EL (cell line): ENCODE results near the gene HGD.
A peak's percentile ranks its signal among the peaks of the same experiment; 100 is the strongest.
"Not testable (repeated sequence)": the region's sequence is repeated elsewhere in the genome, so short reads cannot be mapped to it uniquely, and the experiment has no call there.

Experiments
- DNase-seq: peaks from one replicate; pipeline ENCODE4 v3.0.0-alpha.2; 2016

HGD gene

DNA sequence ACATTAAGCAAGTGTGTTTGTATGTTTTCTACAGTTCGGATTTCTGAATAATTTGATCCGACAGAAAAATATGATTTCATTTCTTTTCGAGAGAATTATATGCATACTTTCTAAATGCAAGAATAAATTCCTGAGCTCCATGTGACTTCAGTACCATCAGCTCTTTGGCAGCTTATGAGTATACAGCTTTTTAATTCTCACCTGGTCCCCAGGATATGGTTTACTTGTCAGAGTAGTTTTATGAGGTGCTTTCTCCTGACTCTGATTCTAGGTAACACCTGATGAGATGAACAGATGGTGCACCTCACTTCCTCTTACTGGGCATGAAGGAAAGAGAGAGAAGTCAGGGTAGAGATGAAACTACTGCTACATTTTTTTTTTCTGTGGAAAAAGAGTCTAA lies 3.1 kb downstream of the HGD start:
- no peak for DNase-seq

DNA sequence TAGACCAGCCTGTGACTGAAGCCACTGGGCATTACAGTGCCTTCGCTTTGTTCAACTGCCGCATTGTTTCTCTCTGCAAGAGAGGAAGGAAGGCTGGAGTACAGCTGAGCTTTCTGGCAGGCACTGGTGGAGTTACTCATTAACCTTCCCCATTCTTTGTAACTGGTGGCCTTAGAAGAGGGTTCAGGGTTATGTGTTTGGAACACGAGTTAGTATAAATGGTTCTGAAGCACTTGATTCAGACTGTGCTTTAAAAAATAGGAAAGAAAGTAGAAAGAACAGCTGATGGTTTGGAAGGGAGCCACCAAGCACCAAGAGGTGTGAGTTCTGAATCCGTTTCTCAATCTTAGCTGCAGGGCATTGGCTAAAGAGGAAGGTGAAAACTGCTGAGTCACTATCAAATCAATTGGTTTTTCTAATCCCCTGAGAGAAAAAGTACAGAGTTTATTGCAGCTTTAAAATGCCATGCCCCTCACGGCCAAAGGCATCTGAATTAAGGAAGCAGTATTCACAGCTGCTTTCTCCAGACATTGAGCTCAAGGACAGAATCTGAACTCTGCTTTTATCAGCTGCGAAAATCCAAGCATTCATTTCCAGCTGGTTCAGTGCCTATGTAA lies 3.6 kb downstream of the HGD start:
- peak; percentile 68 for DNase-seq

GRCh38 chr3:120677193-120677592 lies 4.8 kb downstream of the HGD start:
- not testable (repeated sequence) for DNase-seq

GRCh38 chr3:120673116-120673515 lies 8.9 kb downstream of the HGD start:
- DNase-seq = no peak

DNA sequence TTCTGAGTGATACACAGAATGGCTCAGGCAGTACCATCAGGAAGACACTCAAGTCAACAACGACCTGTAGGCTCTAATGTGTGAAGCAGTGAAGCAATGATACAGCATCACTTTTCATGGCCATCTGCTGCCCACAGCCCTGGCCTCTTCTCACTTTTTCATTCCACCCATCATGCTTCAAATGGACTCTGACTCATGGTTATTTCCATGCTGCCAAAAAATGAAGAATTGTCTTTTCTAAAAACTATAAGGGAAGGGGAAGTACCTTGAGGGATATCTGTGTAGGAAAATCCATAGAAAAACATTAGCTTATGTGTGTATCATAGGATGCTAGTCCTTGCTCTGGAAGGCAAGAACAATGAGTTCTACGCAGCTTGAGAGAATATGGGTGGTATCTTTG lies 11.5 kb downstream of the HGD start:
- DNase-seq = no peak

DNA sequence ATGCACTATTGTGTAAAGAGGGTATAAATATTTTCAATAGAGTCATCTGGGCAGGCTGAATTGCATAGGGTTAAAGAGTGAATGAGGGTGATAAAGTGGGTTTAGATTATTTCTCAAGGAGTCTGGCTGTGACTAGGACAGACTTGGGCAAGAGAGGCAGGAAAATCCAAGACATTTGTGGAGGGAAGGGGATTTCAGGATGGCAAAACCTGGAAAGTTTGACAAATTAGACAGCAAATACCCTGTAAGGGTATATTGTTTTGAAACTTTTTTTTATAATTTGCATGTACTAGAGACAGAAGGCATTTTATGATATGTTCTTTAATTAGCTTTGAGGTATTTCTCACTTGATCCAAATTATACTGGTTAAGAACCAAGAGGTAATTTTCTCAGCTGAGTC lies 17.1 kb downstream of the HGD start:
- no peak for DNase-seq

- no peak for DNase-seq
Measured at GRCh38 chr3:120661945-120662344, 20.1 kb downstream of the HGD start.

- DNase-seq = no peak
Measured at GRCh38 chr3:120661106-120661905, 20.7 kb downstream of the HGD start.

- no peak for DNase-seq
Measured at GRCh38 chr3:120659834-120660233, 22.2 kb downstream of the HGD start.

DNA sequence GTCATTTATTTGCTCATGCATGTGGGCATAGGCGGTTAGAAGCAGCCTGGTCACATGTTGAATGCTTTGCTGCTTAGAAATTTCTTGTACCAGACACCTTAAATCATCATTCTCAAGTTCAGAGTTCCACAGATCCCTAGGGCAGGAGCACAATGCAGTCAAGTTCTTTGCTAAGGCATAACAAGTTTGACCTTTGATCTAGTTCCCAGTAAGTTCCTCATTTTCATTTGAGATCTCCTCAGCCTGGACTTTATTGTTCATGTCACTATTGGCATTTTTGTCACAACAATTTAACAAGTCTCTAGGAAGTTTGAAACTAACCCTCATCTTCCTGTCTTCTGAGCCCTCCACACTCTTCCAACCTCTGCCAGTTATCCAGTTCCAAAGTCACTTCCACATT lies 22.8 kb downstream of the HGD start:
- DNase-seq = no peak

DNA sequence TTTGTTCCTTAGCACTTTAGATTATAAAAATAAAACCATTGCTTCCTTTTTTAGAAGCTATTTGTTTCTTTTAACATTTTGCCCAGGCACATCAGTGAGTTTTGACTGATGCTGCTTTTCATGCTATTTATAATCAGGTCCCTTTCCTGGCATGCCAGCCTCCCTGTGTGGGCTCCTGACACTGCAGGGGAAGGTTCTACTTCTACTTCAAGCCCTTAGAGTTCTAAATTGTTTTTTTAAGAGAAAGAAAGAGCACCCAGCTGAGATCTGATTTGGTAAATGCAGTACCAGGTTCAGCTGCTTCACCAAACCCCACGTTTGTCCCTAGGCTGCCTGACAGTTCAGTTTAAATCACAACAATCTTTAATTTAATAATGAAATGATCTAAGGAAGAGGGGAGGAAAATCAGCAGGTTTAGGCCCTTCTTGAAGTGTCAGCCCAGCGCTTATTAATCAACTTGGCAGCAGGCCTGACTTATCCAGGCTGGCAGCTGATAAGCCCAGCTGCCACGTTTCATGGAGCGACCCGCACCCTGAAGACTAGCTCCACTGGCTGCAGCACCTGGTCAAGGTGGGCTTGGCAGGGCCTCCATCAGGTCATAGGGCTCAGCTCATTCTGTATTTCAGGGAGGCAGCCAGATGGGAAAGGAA lies 29.0 kb downstream of the HGD start:
- no peak for DNase-seq

GRCh38 chr3:120652281-120652680 lies 29.8 kb downstream of the HGD start:
- DNase-seq = no peak

DNA sequence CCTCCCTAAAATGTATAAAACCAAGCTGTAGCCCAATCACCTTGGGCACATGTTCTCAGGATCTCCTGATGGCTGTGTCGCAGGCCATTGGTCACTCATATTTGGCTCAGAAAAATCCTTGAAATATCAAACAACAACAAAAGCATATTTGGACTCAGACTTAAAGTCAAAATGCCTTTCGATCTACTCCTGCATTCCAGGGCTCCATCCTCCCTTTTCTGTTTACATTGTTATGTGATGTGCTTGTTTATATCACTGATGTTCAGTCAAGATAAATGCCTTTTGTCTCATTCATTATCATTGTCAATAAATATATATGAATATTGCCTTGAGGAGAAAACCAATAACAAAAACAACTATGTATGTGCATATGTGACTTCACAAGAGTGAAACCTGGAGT lies 31.7 kb downstream of the HGD start:
- peak; percentile 44 for DNase-seq

GRCh38 chr3:120649830-120650233 lies 32.2 kb downstream of the HGD start:
- no peak for DNase-seq

GRCh38 chr3:120648290-120648689 lies 33.7 kb downstream of the HGD start:
- DNase-seq = peak; percentile 22

DNA sequence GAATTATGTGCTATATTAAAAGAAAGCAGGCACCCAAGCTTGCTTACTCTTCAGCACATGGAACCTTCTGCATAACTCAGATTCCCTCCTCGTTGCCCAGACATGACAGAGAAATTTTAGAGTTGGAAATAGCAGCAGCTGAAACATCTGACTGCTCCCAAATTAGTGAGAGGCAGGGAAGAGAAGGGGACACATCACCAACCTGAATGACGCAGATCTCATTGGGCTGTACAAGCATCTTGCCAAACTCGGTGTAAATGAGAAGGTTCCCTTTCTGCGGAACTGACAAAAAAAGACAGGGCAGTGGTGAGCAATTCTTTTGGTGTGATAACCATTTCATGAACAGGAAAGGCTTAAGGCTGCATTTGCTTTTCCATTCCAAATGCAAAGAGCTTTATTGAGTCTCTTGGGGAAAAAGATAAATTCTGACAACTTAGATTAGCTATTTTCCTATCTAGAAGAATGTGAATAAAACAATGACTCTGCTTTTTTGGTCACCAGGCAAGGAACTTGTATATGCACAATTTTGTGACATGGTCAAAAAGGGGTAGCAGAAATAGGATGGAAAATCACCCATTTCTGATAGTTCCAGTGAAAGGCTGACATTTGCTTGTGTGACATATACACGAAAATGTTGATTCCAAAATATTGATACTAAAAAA lies 35.1 kb downstream of the HGD start:
- DNase-seq = no peak

DNA sequence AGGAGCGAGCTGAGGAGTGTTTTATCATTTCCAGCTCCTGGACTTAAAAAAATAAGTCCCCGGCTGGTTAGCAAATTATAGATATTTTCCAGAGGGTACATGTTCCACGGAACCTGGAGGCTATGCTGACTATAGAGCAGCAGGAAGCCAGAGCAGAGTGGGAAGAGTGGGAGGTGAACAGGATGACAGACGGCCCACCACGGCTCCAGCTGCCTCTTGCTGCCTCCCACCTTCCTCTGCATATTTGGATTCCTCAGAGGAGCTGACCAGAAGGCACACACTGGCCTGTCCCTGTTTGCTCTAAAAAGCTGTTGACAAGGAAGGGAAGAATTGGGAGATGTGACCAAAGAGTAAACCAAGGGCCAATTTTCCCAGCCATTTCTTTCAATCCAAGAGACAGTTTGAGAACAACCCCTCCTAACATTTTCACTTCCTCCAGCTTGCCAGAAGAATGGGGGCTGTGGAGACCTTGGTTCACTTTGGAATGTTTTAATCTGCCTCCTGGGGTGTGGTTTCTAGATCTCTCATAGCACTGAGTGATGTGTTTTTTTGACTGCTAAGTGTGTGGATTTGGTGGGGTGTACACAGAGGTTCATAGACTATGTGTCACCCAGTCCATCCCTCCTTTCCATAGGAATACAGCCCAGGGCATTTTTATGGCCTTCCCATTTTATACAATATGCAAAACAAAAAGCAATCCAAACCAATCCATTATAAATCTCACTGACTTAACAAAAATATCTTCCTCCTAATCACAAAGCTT lies 36.8 kb downstream of the HGD start:
- DNase-seq = peak; percentile 21

DNA sequence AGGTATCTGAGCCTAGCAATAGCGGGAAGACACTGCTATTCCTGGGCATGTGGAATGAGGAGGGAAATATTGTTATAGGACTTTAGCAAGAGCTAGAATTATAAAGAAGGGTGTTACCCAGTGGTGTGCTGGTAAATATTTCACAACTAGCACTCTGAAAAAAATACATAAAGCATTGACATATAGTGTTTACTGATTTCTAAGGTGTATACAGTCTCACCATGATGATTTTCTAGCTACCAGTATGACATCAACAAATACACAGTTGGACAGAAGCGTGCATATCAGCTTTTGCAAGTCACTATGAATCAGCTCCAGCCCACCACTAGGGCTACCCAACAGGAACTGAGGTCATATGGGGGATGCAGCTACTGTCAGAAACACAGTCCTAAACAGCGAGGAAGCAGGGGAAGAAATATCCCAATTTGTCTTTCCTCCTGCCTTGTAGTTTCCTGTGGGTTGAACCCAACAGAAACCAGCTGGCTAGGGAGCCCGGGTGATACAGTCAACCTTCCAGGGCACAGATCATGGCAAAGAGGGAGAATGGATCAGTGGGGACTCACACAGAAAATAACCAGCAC lies 39.6 kb downstream of the HGD start:
- peak; percentile 69 for DNase-seq

DNA sequence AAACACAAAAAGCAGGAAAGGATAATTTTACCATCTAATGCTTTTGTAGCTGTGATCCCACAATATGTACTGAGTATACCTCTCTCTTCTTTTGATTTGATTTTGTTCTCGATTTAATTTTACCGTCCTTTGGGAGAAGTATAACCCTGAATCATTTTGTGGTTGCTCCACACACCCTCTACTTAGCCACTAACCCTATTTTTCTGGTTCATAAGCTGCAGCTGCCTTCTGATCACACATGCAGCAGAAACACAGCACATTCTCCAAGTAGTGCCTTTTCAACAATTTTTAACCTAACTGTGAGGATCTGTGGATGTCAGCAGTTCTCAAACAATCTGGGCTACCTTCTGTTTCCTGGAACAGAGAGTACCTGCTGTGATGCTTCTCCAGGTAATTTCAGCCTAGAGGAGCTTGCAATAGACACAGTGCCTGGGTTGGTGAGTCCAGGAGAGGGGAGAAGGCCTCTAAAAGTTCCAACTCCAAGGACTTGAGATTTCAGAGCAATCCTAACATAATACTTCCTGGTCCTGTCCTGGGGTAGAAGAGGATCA lies 40.3 kb downstream of the HGD start:
- no peak for DNase-seq

GRCh38 chr3:120640231-120640630 lies 41.8 kb downstream of the HGD start:
- no peak for DNase-seq

- DNase-seq = not testable (repeated sequence)
Measured at GRCh38 chr3:120638820-120639219, 43.2 kb downstream of the HGD start.
